Thoracic aorta (tissue), 2 donors: ENCODE data around the gene EHD4. TPM values are rescaled to one million over a fixed set of nuclear protein-coding genes. Genes with fewer than 3 reads are reported as not detected.

ENCODE experiments used
- ATAC-seq: fragments of 150-250 bp; one replicate; pipeline ENCODE4 v1.8.0; 2017; ENCODE audit warnings: low read depth; ENCODE audit not compliant: insufficient number of reproducible peaks, low FRiP score
- DNase-seq: peaks from one replicate; pipeline ENCODE4 v3.0.0-alpha.2; 2020; ENCODE audit warnings: low spot score
- H3K27ac ChIP-seq, 2 donors: fragments of 200-600 bp; sonication (generic); 1 replicate in 1 of 2; 2 replicates in 1 of 2; pipeline ENCODE4 v1.5.1; 2016; ENCODE audit warnings: mild to moderate bottlenecking in 2 of 2, moderate library complexity in 2 of 2
- H3K27me3 ChIP-seq: fragments of 200-600 bp; sonication (generic); replicated peaks from 2 replicates; pipeline ENCODE4 v1.6.0; 2016; ENCODE audit warnings: mild to moderate bottlenecking; ENCODE audit not compliant: insufficient read depth
- H3K36me3 ChIP-seq: fragments of 200-600 bp; sonication (generic); one replicate; pipeline ENCODE4 v1.5.1; 2016
- H3K4me1 ChIP-seq, 2 donors: fragments of 200-600 bp; sonication (generic); 1 replicate in 1 of 2; 2 replicates in 1 of 2; pipeline versions ENCODE4 v1.5.1 to v1.6.0; 2016; ENCODE audit warnings: low read depth in 2 of 2, mild to moderate bottlenecking in 1 of 2; ENCODE audit not compliant: control insufficient read depth in 1 of 2
- H3K4me3 ChIP-seq: fragments of 200-600 bp; sonication (generic); 2 replicates; pipeline ENCODE4 v1.5.1; 2016; ENCODE audit warnings: mild to moderate bottlenecking
- H3K9me3 ChIP-seq: fragments of 200-600 bp; sonication (generic); 2 replicates; pipeline ENCODE4 v1.5.1; 2016
- total RNA-seq, 2 donors: library from RNA; depleted of rRNA; stranded (reverse); fragments of >200 nt; gene quantifications; one replicate each; pipeline versions ENCODE4 v1.1.0 to v1.2.3, GENCODE V29; 2016
- TF ChIP-seq, protein P1 (sequence below): fragments of 200-600 bp; sonication (generic); IDR thresholded peaks from one replicate; pipeline ENCODE4 v1.5.1; 2019; ENCODE audit warnings: antibody characterized with exemption

EHD4 gene
- total RNA-seq, 2 donors from 2014 or later = 43.6 to 48.1 TPM

DNA sequence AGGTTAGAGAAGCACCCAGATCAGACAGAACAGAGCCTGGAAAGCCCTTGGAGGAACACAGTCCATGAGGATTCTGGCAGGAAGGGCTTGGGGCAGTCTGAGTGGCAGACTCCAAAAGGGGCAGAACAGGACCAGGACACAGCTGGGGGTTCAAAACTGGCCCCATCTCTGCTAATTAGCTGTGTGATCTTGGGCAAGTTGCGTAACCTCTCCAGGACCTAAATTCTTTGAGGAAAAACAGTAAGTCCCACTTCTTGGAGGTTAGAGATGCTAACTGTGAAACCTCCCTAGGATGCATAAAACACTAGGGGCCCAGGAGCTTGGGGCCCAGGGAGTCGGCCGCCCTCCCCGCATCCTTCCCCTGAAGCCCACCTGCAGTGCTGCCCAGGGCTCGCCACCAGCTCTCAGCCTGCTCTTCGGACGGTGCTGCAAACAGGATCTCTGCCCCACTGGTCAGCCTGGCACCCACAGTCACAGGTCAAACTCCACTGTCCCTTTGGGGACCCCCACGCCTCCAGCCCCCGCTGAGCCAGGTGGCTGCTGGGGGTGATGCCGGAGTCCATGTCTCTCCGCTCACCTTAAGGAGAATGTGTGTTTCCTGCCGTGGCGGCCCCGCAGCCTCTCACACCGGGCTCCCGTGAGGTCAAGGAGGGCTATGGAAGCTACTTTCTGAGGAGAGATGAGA is 121.7 kb downstream of the EHD4 start:
- Histone ChIP-seq H3K9me3 (no peaks in the 10 kb centered on the region), H3K4me3 (no peak overlapping the region), H3K36me3 (peaks cover 22% of the 10 kb centered on the region), H3K27me3 (no peaks in the 10 kb centered on the region), H3K4me1 (no peaks in the 10 kb centered on the region), H3K27ac (no peak overlapping the region)
- DNase-seq (no peak), ATAC-seq (no peak)
- TF ChIP-seq, protein P1, sequence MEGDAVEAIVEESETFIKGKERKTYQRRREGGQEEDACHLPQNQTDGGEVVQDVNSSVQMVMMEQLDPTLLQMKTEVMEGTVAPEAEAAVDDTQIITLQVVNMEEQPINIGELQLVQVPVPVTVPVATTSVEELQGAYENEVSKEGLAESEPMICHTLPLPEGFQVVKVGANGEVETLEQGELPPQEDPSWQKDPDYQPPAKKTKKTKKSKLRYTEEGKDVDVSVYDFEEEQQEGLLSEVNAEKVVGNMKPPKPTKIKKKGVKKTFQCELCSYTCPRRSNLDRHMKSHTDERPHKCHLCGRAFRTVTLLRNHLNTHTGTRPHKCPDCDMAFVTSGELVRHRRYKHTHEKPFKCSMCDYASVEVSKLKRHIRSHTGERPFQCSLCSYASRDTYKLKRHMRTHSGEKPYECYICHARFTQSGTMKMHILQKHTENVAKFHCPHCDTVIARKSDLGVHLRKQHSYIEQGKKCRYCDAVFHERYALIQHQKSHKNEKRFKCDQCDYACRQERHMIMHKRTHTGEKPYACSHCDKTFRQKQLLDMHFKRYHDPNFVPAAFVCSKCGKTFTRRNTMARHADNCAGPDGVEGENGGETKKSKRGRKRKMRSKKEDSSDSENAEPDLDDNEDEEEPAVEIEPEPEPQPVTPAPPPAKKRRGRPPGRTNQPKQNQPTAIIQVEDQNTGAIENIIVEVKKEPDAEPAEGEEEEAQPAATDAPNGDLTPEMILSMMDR = no peak

DNA sequence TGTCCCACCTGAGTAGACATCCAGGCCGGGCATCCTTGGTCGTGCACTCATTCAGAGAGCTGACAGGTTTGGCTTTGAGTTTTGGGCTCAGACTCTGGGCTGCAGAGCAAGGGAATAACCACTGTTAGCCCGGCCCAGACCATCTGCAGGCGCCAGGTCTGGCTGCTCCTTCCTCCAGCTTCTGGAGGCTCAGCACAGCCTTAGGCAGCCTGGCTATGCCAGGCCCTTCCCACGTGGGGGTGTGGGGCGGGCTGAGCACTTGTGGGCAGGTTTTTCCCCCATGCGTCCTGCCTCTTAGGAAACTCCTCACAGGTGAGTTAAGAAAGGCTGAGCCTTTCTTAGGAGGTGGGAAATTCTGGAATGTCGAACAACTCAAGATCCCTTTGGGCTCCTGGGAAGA is 122.5 kb downstream of the EHD4 start:
- DNase-seq = no peak
- Histone ChIP-seq H3K36me3 (peaks cover 29% of the 10 kb centered on the region), H3K9me3 (no peaks in the 10 kb centered on the region), H3K4me1 (no peaks in the 10 kb centered on the region), H3K27ac (no peak overlapping the region), H3K27me3 (no peaks in the 10 kb centered on the region), H3K4me3 (no peak overlapping the region)
- ATAC-seq = no peak
- TF ChIP-seq, protein P1 = no peak

DNA sequence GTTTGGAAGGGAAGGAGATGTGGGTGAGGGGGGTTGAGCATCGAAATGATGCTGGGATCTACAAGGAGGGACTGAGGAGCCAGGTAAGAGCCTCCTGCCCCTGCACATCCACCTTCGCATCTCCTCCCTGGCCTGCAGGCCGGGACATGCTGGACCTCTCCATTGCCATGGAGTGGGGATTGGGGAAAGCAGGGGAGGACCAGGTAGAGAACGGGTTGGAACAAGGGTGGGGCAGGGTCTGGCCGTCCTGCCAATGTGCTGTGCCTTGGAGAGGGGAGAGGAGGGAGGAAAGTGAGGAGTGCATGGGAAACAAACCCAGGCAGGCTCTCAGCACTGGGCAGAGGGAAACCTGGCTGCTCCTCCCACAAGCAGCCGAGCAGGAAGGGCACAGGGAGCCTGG is 123.2 kb downstream of the EHD4 start:
- no peak overlapping the region for H3K27ac ChIP-seq
- H3K4me1 ChIP-seq = no peaks in the 10 kb centered on the region
- DNase-seq = no peak
- TF ChIP-seq, protein P1 = no peak
- no peak for ATAC-seq
- H3K4me3 ChIP-seq = no peak overlapping the region
- H3K27me3 ChIP-seq = no peaks in the 10 kb centered on the region
- no peaks in the 10 kb centered on the region for H3K9me3 ChIP-seq
- H3K36me3 ChIP-seq = peaks cover 34% of the 10 kb centered on the region

DNA sequence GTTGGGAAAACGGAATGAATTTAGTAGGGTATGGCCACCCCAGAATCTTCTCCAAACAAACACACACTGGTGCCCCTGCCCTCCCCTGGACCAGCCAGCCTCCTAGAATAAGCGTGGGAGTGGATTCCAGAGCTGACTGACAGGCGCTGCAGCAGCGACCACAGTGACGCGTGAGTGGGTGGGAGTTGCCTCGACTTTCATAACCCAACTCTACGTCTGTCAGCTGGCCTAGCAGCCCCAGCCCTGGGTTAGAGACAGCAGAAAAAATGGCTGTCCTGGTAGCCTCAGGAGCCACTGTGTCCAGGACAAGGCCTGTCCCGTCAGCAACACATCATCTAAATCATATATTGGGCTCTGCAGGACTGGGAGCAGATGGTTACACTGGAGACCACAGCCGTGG is 123.7 kb downstream of the EHD4 start:
- Histone ChIP-seq H3K9me3 (no peaks in the 10 kb centered on the region), H3K27me3 (no peaks in the 10 kb centered on the region), H3K27ac (no peak overlapping the region), H3K4me1 (no peaks in the 10 kb centered on the region), H3K4me3 (no peak overlapping the region), H3K36me3 (peaks cover 34% of the 10 kb centered on the region)
- TF ChIP-seq, protein P1 = no peak
- no peak for ATAC-seq
- DNase-seq = no peak

DNA sequence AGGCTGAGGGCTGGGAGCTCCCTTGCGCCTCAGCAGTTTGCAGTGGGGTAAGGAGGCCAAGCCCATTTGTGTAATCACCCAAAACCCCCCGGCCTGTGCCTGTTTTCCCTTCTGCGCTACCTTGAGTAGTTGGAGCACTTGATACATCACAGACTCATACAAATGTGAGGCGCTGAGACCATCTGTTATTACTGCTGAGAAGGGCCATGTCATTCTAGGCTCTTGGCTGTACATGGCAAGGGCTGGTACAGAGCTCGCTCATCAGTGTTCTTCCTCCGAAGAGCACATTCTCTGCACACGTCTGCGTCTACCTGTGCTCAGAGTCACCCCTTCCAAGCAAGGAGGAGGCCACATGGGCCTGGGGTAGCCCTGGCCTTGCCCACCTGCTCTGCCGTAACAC is 124.4 kb downstream of the EHD4 start:
- Histone ChIP-seq H3K4me3 (no peak overlapping the region), H3K9me3 (no peaks in the 10 kb centered on the region), H3K4me1 (no peaks in the 10 kb centered on the region), H3K27me3 (no peaks in the 10 kb centered on the region), H3K27ac (no peak overlapping the region), H3K36me3 (peaks cover 37% of the 10 kb centered on the region)
- no peak for ATAC-seq
- TF ChIP-seq, protein P1 = no peak
- DNase-seq = no peak
